Camera-type eye (tissue), 1 donor: ENCODE measurements around the gene PLA2G2D. TPM values are rescaled to one million over a fixed set of nuclear protein-coding genes. Genes with fewer than 3 reads are reported as not detected.

Experiments used
- total RNA-seq: library from RNA; depleted of rRNA; stranded (reverse); fragments of >200 nt; gene quantifications from one replicate; pipeline ENCODE4 v1.2.3, GENCODE V29; 2014

PLA2G2D gene
- total RNA-seq: not detected

GRCh38 chr1:20119347-20119746, at the start of gene PLA2G2D:
PLA2G2D (minus strand) TSS chr1:20119536; CDS start chr1:20119498, 38 bp downstream.

DNA sequence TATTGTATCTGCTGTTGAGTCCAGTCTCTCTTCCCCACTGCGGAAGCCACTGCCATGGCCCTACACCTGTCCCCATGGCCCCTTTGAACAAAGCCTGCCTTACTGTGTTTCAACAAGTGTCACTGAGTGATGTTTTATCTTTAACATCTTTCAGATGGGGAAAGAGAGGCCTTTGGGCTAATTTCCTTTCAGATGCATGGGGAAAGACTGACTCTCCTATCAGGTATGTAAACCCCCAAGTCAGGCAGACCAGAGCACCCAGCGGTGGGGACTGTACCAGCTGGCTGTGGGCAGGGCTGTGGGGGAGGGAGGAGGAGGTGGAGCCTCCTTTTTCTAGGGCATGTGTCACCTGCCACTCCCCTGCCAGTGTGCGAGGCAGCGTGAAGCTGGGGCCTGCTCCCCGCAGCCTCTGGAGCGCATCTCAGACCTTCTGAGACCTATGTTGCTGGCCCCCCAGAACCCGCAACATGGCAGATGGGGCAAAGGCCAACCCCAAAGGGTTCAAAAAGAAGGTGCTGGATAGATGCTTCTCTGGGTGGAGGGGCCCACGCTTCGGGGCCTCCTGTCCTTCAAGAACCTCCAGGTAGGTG, 19.7 kb upstream of the PLA2G2D start, which contains the start of gene PLA2G2F:
PLA2G2F (plus strand) TSS at position 363 of the 590 bp plus-strand sequence; CDS start at position 468, 105 bp downstream.

DNA sequence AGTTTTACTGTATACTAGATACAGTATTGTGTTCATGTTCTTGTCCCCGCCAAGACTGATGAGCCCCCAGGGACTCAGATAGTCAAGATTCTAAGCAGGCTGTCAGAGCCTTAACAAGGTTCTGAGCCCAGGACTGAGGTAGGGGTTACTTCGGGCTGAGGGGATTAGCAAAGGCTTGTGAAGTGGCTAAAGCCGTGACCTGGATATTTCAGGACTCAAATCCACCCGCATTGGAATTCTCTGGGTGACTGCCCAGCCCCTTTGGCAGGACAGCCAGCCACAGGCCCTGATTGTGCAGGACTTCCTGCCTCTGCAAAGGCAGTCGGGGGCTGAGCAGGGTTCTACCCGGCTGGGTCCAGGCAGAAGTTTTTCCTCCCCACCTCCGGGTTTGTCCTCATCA, 49.5 kb downstream of the PLA2G2D start, which contains the start of gene PLA2G5:
PLA2G5 (plus strand) TSS at position 321 of the 400 bp plus-strand sequence. CDS start 14,637 bp downstream, outside the sequence.

Other genes starting within 250 kb of the PLA2G2D start
- gene OTUD3, start 237.1 kb downstream of the PLA2G2D start, total RNA-seq: 17.0 TPM
- gene PLA2G2E, start 195.9 kb downstream of the PLA2G2D start, total RNA-seq: not detected
- 8.3 TPM for gene PLA2G2A, start 139.9 kb downstream of the PLA2G2D start, total RNA-seq
- 2.4 TPM for gene PLA2G5, start 49.3 kb downstream of the PLA2G2D start, total RNA-seq
- not detected for gene PLA2G2F, start 19.8 kb upstream of the PLA2G2D start, total RNA-seq
- 3.4 TPM for gene UBXN10, start 66.6 kb upstream of the PLA2G2D start, total RNA-seq
- gene PLA2G2C, start 67.0 kb upstream of the PLA2G2D start, total RNA-seq: not detected
- gene VWA5B1, start 171.3 kb upstream of the PLA2G2D start, total RNA-seq: 1.1 TPM